Skeletal muscle satellite cell (primary cell): ENCODE data around the gene MAP4.

ENCODE experiments used
- H3K27me3 ChIP-seq: 2 replicates; pipeline ENCODE4 v1.7.0; 2013; ENCODE audit warnings: low read length; ENCODE audit not compliant: control insufficient read depth, insufficient read depth
- H3K36me3 ChIP-seq: 2 replicates; pipeline ENCODE4 v1.7.0; 2013; ENCODE audit warnings: mild to moderate bottlenecking, control low read depth, low read length; ENCODE audit not compliant: insufficient read depth
- H3K4me1 ChIP-seq: 2 replicates; pipeline ENCODE4 v1.7.0; 2013; ENCODE audit warnings: low read length; ENCODE audit not compliant: control insufficient read depth, insufficient read depth
- H3K4me2 ChIP-seq: 2 replicates; pipeline ENCODE4 v1.7.0; 2013; ENCODE audit warnings: mild to moderate bottlenecking, low read length
- H3K4me3 ChIP-seq: 2 replicates; pipeline ENCODE4 v1.7.0; 2013; ENCODE audit warnings: low read length
- H3K9ac ChIP-seq: 2 replicates; pipeline ENCODE4 v1.7.0; 2013; ENCODE audit warnings: mild to moderate bottlenecking, low read depth, low read length, moderate library complexity
- H3K9me3 ChIP-seq: replicated peaks from 2 replicates; pipeline ENCODE4 v1.7.0; 2013; ENCODE audit warnings: mild to moderate bottlenecking, control low read depth, low read length

The MAP4 gene

DNA sequence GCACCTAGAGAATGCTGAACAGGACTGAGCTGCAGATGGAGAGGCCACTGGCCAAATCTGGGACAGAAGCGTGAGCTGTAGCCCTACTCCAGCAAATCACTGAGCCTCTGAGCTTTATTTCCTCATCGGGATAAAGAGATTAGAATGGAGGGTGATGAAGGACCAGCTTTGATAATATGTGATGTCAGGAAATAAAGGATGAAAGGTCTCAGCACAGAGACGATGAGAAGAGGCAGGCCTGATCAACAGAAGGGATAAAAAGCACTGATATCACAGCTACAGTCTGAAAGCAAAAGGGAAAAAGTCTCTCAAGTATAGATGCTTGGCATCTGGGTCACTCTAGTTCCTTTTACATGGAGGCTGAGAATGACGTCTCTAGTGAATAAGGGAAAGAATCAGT is 143.3 kb downstream of the MAP4 start:
- Histone ChIP-seq H3K9ac (no peak overlapping the region), H3K4me1 (peaks cover 8% of the 10 kb centered on the region), H3K9me3 (no peaks in the 10 kb centered on the region), H3K4me3 (no peak overlapping the region), H3K36me3 (peaks cover 70% of the 10 kb centered on the region), H3K27me3 (no peaks in the 10 kb centered on the region), H3K4me2 (no peak overlapping the region)

DNA sequence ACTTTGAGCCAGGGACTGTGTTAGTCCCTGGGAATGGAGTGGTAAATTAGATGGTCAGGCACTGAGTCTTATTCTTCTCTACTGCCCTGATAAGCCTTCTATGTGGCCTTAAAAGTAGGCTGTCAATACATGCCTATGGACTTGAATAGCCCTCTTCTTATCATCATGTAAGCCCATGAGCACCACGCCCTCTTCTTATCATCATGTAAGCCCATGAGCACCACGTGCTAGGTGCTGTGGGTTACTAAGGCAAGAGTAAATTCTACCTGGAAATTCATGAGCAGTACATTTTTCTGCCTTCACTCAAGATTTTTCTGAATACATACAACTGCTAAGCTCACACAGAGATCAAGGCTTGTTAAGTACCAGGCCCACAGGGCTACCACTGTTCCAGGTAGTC is 144.8 kb downstream of the MAP4 start:
- Histone ChIP-seq H3K27me3 (no peaks in the 10 kb centered on the region), H3K9ac (no peak overlapping the region), H3K36me3 (peaks cover 84% of the 10 kb centered on the region), H3K4me3 (no peak overlapping the region), H3K4me1 (no peaks in the 10 kb centered on the region), H3K9me3 (no peaks in the 10 kb centered on the region), H3K4me2 (no peak overlapping the region)

DNA sequence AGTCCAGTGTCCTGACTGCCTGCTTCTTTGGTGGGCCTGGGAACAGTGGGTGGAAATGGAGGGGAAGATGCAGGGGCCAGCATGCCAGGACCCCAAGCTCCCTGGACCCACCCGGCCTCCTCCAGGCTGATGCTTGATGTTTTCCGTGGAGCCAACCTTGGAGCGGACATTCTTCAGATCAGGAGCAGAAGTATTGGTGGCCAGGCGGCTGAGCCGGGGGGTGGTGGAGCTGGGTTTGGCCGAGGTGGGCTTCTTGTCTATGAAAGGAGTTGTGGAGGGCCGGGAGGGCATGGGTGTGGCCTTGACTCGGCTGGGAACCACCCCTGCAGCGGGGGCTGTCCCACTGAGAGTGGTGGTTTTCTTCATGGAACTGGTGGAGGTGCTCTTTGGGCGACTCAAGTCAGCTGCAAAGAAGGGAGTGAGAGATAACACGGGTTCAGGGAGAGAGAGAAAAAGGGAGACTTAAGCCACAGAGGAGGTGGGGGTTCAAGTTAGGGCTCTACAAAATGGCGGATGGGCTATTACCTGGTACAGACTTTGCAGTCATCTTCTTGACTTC is 145.4 kb downstream of the MAP4 start:
- Histone ChIP-seq H3K9ac (no peak overlapping the region), H3K27me3 (no peaks in the 10 kb centered on the region), H3K4me1 (no peaks in the 10 kb centered on the region), H3K4me3 (no peak overlapping the region), H3K9me3 (no peaks in the 10 kb centered on the region), H3K36me3 (peaks cover 83% of the 10 kb centered on the region), H3K4me2 (no peak overlapping the region)

DNA sequence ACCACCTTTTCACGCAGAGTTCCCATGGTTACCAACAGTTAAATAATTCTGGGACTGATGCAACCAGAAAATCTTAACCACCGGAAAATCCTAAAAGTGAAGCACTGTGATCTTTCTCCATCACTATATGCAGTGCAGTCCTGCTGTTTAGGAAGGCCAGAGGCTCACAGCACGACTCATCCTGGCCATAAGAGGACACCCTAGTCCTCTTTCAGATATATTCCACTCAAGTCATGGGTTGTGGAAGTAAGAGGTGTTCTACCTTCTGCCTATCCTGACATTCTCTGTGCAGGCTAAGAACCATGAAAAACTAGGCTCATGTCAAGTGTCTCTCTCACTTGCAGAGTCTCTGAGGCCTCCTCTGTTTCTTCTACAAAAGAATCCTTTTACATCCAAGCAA is 146.1 kb downstream of the MAP4 start:
- Histone ChIP-seq H3K4me1 (no peaks in the 10 kb centered on the region), H3K9me3 (no peaks in the 10 kb centered on the region), H3K27me3 (no peaks in the 10 kb centered on the region), H3K9ac (no peak overlapping the region), H3K36me3 (peaks cover 84% of the 10 kb centered on the region), H3K4me2 (no peak overlapping the region), H3K4me3 (no peak overlapping the region)

DNA sequence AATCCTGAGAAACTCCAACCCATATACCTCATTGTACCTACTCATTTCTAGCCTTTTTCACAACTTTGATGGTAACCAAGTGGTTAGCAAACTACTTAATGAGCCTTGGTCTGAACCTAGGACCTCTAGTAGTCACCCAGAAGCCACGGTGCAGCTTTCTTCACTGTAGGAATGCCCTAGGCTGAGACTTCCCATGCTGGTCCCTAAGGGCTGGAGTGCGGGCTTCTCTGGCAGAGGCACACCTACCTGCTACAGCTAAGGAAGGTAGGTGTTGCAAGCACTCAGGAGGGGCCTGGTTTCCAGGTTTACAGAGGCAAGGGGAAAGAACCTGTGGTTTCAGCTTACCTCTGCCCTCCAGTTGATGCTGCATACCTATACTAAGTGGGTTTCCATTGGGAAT is 147.9 kb downstream of the MAP4 start:
- H3K4me2 ChIP-seq = no peak overlapping the region
- H3K9me3 ChIP-seq = no peaks in the 10 kb centered on the region
- no peaks in the 10 kb centered on the region for H3K27me3 ChIP-seq
- peaks cover 85% of the 10 kb centered on the region for H3K36me3 ChIP-seq
- no peak overlapping the region for H3K9ac ChIP-seq
- H3K4me1 ChIP-seq = no peaks in the 10 kb centered on the region
- H3K4me3 ChIP-seq = no peak overlapping the region

DNA sequence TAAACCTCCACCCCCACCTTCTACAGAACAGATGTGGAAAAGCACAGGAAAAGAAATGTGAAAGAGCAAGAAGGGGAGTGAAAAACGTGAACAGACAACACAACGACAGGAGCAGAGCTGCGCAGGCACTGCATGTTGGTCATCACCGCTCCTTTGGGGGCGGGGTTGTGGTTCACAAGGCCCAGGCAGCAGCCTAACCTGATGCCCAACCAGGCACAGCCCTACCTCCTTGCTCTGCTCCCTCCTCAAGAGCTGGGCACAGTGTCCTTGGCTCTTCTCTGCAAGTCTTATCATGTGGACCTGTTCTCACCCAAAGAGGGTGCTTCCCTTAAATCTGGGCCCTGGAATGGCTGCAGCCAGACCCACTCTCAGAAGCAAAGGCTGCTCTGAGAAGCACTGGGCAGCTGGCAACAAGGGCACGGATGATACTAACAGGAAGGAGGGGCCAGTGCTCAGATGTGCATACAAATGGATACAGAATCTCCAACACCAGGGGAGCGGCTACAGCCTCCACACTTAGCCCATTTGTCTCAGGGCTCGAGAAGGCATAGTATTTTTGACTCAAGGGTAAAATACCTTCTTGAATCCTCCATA is 148.7 kb downstream of the MAP4 start:
- Histone ChIP-seq H3K27me3 (no peaks in the 10 kb centered on the region), H3K9ac (no peak overlapping the region), H3K4me2 (no peak overlapping the region), H3K4me1 (no peaks in the 10 kb centered on the region), H3K36me3 (peaks cover 81% of the 10 kb centered on the region), H3K4me3 (no peak overlapping the region), H3K9me3 (no peaks in the 10 kb centered on the region)

DNA sequence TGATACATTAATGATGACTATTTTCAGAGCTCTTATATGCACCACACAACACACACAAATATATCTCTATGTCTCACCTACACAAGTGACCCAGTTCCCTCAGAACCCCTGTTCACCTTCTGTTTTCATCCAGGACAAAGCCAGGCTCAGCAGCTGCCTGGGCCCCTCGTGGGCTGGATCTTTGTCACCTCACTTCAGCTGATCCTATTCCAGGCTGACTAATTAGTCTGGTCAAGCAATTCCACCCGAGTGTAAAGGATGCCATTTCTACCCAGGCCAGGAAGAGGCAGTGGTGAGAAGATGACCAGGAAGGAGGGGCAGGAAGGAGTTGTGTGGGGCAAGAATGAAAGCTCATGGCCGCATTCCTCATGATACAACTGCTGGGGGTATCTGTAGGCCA is 151.0 kb downstream of the MAP4 start:
- no peak overlapping the region for H3K9ac ChIP-seq
- no peaks in the 10 kb centered on the region for H3K27me3 ChIP-seq
- no peak overlapping the region for H3K4me3 ChIP-seq
- no peak overlapping the region for H3K4me2 ChIP-seq
- H3K4me1 ChIP-seq = no peaks in the 10 kb centered on the region
- H3K9me3 ChIP-seq = no peaks in the 10 kb centered on the region
- H3K36me3 ChIP-seq = peaks cover 70% of the 10 kb centered on the region

DNA sequence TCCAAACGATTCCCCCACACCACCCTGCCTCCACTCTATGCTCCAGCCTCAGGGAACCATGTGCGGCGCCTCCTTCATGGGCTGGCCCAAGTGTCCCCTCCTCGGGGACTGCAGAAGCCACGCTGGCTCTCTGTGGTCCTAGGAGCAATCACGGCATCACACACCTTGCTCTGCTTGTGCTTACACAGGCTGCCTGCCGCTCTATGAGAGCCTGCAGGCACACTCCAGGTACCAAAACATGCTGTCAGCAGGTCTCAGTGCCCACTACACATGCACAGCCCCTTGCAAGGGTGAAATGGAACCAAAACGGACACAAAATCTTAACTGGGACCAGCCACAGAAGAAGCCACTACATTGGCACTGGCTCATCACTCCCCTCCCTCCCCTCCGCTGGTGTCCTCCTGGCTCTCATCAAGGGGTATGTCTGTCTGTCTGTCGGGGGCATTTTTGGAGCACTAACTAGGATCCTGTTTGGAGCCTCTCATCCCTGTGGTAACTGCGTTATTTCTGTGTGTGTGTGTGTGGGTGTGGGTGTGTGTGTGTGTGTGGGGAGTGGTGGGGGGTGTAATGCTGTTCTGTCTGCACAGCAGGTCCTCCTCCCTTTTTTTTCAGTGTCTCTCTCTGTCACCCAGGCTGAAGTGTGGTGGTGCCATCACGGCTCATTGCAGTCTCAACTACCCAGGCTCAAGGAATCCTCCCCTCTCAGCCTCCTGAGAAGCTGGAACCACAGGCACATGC is 152.7 kb downstream of the MAP4 start:
- H3K36me3 ChIP-seq = peaks cover 65% of the 10 kb centered on the region
- no peak overlapping the region for H3K4me3 ChIP-seq

DNA sequence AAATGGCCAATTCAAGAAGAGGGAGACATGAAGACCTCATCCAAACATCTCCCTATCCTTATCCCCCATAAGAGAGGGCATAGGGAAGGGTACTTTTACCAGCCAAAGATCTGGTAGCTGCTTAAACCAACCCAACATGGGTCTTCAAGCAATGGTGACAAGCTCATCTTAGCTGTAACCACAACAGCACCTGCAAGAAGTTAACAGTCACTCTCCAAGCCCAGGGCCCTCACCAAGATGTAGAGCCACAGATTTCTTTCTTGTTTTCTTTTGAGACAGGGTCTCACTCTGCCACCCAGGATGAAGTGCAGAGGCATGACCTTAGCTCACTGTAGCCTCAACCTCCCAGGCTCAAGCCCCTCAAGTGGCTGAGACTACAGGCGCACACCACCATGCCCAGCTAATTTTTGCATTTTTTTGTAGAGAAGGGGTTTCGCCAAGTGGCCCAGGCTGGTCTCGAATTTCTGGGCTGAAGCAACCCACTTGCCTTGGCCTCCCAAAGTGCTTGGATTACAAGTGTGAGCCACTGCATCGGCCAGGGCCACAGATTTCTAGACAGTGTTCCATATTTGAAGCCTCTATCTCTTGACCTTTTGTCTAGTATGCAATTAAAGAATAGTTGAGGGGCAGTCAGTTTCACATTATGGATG is 156.1 kb downstream of the MAP4 start:
- Histone ChIP-seq H3K4me1 (no peaks in the 10 kb centered on the region), H3K27me3 (no peaks in the 10 kb centered on the region), H3K9ac (no peak overlapping the region), H3K4me3 (no peak overlapping the region), H3K9me3 (no peaks in the 10 kb centered on the region), H3K36me3 (peaks cover 64% of the 10 kb centered on the region), H3K4me2 (no peak overlapping the region)

More for the DNA sequence above, 152.7 kb downstream of the MAP4 start:
- Histone ChIP-seq H3K4me2 (no peak overlapping the region), H3K9ac (no peak overlapping the region), H3K4me1 (no peaks in the 10 kb centered on the region), H3K9me3 (no peaks in the 10 kb centered on the region), H3K27me3 (no peaks in the 10 kb centered on the region)

DNA sequence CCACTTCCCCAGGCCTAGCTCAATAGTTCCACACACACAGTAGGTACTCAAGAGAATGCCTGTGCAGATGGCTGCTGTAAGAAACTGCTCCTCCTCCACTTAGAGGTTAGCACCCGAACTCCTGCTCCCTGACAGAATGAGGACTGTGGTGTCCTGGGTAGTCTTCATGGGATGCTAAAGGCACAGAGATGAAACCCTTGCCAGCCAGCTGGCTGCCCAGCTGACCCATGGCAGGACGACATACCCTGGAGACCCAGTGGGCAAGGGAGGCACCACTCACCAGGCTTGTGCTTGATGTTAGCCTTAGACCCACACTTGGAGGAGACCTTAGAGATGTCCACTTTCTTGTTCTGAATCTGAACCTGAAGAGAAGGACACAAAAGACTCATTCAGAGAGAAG is 159.1 kb downstream of the MAP4 start:
- H3K9ac ChIP-seq = no peak overlapping the region
- H3K4me3 ChIP-seq = no peak overlapping the region
- H3K27me3 ChIP-seq = no peaks in the 10 kb centered on the region
- H3K36me3 ChIP-seq = peaks cover 74% of the 10 kb centered on the region
- H3K4me1 ChIP-seq = no peaks in the 10 kb centered on the region
- H3K9me3 ChIP-seq = no peaks in the 10 kb centered on the region
- no peak overlapping the region for H3K4me2 ChIP-seq

DNA sequence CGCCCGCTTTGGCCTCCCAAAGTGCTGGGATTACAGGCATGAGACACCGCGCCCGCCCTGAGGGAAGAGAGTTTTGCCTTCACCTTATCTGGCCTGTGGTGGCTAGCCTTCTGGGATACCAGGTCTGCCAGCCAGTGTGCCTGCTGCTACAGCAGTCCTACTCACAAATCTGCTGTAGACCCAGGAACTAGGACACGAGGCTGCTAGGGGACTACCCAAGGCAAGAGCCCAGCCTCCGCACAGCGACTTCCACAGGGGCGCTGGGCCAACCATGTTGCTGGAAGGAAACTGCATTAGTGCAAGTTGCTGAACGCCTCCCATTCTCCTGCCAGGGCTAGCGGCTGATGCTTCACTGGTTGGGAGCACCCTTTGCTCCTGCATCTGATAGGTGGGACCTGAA is 159.5 kb downstream of the MAP4 start:
- no peaks in the 10 kb centered on the region for H3K4me1 ChIP-seq
- H3K27me3 ChIP-seq = no peaks in the 10 kb centered on the region
- no peak overlapping the region for H3K4me2 ChIP-seq
- peaks cover 79% of the 10 kb centered on the region for H3K36me3 ChIP-seq
- H3K9ac ChIP-seq = no peak overlapping the region
- H3K9me3 ChIP-seq = no peaks in the 10 kb centered on the region
- no peak overlapping the region for H3K4me3 ChIP-seq
